Mesothelial cell of epicardium (in vitro differentiated cells): ENCODE measurements around the gene SOWAHA. TPM values are rescaled to one million over a fixed set of nuclear protein-coding genes. Genes with fewer than 3 reads are reported as not detected.

Source experiments
- DNase-seq, 2 experiments: peaks; one replicate each; pipeline ENCODE4 v3.0.0; 2021; ENCODE audit warnings: low spot score in 2 of 2; ENCODE audit not compliant: unreplicated experiment in 2 of 2
- H3K27ac Mint-ChIP-seq: 2 replicates; pipeline ENCODE4 v1.8.0; 2021; ENCODE audit warnings: mixed read lengths
- H3K27me3 Mint-ChIP-seq: 2 replicates; pipeline ENCODE4 v1.8.0; 2021; ENCODE audit warnings: low read depth, mixed read lengths
- H3K36me3 Mint-ChIP-seq: 2 replicates; pipeline ENCODE4 v1.8.0; 2021; ENCODE audit warnings: mixed read lengths
- H3K4me1 Mint-ChIP-seq: 2 replicates; pipeline ENCODE4 v1.8.0; 2021; ENCODE audit warnings: mixed read lengths
- H3K4me3 Mint-ChIP-seq: 2 replicates; pipeline ENCODE4 v1.8.0; 2021; ENCODE audit warnings: mild to moderate bottlenecking, moderate library complexity, mixed read lengths
- H3K9me3 Mint-ChIP-seq: 2 replicates; pipeline ENCODE4 v1.8.0; 2021; ENCODE audit warnings: mixed read lengths
- total RNA-seq: library from RNA; stranded (reverse); gene quantifications from 3 replicates; pipeline ENCODE4 v1.2.1, GENCODE V29; 2021
- TF ChIP-seq, protein P1 (sequence below): fragments of 200-600 bp; sonication (generic); IDR thresholded peaks from one replicate; pipeline ENCODE4 v1.5.0; 2021; ENCODE audit warnings: antibody characterized with exemption; ENCODE audit not compliant: unreplicated experiment

Gene SOWAHA
- total RNA-seq, 1 donor from 2014 or later: 0.67 TPM

- no peak for DNase-seq
- Mint-ChIP-seq H3K4me1 (peaks cover 34% of the 10 kb centered on the region), H3K9me3 (no peaks in the 10 kb centered on the region), H3K4me3 (peak overlapping the region; percentile 76), H3K27me3 (peaks cover 6% of the 10 kb centered on the region), H3K36me3 (no peaks in the 10 kb centered on the region), H3K27ac (peak overlapping the region; percentile 84)
- TF ChIP-seq, protein P1, sequence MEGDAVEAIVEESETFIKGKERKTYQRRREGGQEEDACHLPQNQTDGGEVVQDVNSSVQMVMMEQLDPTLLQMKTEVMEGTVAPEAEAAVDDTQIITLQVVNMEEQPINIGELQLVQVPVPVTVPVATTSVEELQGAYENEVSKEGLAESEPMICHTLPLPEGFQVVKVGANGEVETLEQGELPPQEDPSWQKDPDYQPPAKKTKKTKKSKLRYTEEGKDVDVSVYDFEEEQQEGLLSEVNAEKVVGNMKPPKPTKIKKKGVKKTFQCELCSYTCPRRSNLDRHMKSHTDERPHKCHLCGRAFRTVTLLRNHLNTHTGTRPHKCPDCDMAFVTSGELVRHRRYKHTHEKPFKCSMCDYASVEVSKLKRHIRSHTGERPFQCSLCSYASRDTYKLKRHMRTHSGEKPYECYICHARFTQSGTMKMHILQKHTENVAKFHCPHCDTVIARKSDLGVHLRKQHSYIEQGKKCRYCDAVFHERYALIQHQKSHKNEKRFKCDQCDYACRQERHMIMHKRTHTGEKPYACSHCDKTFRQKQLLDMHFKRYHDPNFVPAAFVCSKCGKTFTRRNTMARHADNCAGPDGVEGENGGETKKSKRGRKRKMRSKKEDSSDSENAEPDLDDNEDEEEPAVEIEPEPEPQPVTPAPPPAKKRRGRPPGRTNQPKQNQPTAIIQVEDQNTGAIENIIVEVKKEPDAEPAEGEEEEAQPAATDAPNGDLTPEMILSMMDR: no peak
Observed at GRCh38 chr5:132775476-132775961, 37.6 kb upstream of the SOWAHA start.

DNA sequence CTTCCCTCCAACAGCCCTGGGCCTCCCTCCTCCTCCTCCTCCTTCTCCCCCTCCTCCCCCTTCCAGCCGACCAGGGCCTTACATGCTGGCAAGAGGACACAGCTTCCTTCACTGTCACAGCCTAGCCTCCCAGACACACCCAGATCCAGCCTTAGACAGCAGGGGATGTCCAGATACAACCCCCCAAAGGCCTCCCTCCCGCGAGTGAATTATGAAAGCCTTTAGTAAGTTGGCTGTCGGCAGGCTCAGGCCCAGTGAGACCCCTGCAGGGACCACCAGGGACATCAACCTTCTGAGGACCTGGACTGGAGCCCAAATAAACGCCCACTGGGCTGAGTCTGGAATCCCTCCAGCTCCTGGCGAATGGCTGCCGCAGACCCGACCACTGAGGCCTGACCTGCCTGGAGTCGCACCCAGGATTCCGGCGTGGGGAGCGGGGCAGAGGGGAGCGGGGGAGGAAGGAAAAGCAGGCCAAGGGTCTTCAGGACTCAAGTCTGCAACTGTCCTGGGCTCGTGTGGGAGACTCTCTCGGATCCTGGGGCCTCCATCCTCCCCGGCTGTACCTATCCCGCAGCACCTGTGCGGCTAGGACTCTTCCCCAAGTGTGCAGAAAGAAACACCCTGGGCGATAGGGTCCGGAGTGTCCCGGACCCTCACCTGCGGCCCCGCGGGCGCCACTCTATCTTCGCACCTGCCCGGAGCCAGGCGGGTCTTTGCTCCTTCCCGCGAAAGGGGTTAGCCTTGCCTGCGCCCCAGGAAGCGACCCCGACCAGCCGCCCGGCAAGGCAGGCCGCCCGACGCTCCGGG, 36.8 kb upstream of the SOWAHA start:
- H3K4me3 Mint-ChIP-seq: peak overlapping the region; percentile 76
- TF ChIP-seq, protein P1: no peak
- no peaks in the 10 kb centered on the region for H3K36me3 Mint-ChIP-seq
- H3K9me3 Mint-ChIP-seq: no peaks in the 10 kb centered on the region
- peak in 1 of 2 experiments; percentile 57 for DNase-seq
- peaks cover 34% of the 10 kb centered on the region for H3K4me1 Mint-ChIP-seq
- peak overlapping the region; percentile 84 for H3K27ac Mint-ChIP-seq
- peaks cover 6% of the 10 kb centered on the region for H3K27me3 Mint-ChIP-seq

- H3K4me1 Mint-ChIP-seq: peaks cover 34% of the 10 kb centered on the region
- peaks cover 8% of the 10 kb centered on the region for H3K27me3 Mint-ChIP-seq
Observed at GRCh38 chr5:132776938-132777208, 36.2 kb upstream of the SOWAHA start.

GRCh38 chr5:132777209-132778069, 35.7 kb upstream of the SOWAHA start, which contains the start of gene SEPTIN8:
Gene SEPTIN8, minus strand, starts transcription at chr5:132777239. Its CDS starts 102 bp downstream, at chr5:132777137.
- Mint-ChIP-seq H3K9me3 (no peaks in the 10 kb centered on the region), H3K36me3 (no peaks in the 10 kb centered on the region), H3K4me1 (peaks cover 29% of the 10 kb centered on the region), H3K4me3 (peak within 1 kb of the TSS; percentile 76), H3K27me3 (peaks cover 8% of the 10 kb centered on the region), H3K27ac (peak within 1 kb of the TSS; percentile 84)
- DNase-seq: peak; percentile 37 to 65
- TF ChIP-seq, protein P1: no peak

More at GRCh38 chr5:132776938-132777208, 36.2 kb upstream of the SOWAHA start:
- Mint-ChIP-seq H3K27ac (no peak overlapping the region), H3K36me3 (no peaks in the 10 kb centered on the region), H3K4me3 (no peak overlapping the region), H3K9me3 (no peaks in the 10 kb centered on the region)
- DNase-seq: no peak
- TF ChIP-seq, protein P1: no peak

- Mint-ChIP-seq H3K36me3 (no peaks in the 10 kb centered on the region), H3K27ac (no peak overlapping the region), H3K9me3 (no peaks in the 10 kb centered on the region), H3K27me3 (peaks cover 8% of the 10 kb centered on the region), H3K4me3 (peak overlapping the region; percentile 68), H3K4me1 (peaks cover 29% of the 10 kb centered on the region)
- DNase-seq: no peak
- TF ChIP-seq, protein P1: no peak
Observed at GRCh38 chr5:132778129-132778528, 35.0 kb upstream of the SOWAHA start.
